HG02678 (cell line): Measurements from ENCODE around the gene IBA57.
A peak's percentile ranks its signal among the peaks of the same experiment; 100 is the strongest.

Source experiments
- ATAC-seq: cut with Tn5 transposase; IDR thresholded peaks from one replicate; pipeline ENCODE4 v1.9.1; 2021; ENCODE audit warnings: mild to moderate bottlenecking, moderate library complexity; ENCODE audit not compliant: unreplicated experiment

IBA57 gene

DNA sequence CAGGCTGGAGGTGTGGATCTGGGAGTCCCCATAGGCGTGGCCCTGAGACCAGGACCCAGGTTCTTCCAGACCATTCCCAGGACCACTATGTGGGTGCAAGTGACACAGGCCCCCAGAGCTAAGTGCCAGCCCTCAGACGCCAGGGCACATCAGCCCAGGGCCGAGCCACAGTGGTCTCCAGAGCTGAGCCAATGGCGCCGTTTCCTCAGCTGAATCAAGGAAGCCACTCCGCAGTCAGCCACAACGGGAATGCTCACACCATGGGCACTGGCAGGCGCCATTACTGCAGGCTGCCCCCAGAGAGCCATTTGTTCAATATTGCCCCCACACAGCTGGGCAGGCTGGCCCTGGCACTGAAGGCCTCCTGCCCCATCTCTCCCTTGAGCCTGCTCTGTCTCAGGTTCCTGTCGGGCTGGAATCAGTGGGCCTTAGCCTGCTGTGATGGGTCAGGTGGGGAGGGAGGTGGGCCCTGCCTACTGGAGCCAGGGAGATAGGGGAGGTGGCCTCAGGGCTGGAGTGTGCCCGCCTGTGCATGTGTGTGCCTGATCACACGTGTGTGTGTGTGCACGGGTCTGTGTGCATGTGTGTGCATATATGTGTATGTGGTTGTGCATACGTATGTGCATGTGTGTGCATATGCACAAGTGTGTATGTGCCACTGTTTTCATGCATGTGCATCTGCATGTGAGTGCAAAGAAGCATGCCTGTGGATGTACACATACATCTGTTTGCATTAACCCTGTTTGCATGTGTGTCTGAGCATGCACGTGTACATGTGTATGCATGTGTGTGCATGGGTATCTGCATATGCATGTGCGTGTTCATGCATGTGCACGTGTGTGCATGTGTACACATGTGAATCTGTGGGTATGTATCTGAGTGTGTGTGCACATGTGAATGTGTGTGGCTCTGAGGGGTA, 9.7 kb upstream of the IBA57 start:
- no peak for ATAC-seq

DNA sequence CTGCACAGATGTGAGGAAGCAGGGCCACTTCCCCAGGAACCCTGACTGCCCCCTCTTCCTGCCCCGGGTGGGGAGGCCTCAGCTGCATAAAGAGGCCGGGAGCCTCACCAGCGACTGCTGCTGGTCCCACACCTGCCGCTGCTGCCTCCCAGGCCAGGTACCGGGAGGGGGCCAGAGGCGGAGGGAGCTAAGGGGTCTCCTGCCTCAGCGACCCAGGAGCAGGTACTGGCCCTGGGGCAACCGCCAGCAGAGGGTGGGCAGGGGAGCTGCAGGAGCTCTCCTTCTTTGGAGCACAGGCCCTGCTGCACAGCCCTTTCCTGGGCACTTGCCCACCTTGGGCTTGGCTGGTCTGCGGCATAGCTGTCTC, 9.1 kb upstream of the IBA57 start:
- ATAC-seq = no peak

DNA sequence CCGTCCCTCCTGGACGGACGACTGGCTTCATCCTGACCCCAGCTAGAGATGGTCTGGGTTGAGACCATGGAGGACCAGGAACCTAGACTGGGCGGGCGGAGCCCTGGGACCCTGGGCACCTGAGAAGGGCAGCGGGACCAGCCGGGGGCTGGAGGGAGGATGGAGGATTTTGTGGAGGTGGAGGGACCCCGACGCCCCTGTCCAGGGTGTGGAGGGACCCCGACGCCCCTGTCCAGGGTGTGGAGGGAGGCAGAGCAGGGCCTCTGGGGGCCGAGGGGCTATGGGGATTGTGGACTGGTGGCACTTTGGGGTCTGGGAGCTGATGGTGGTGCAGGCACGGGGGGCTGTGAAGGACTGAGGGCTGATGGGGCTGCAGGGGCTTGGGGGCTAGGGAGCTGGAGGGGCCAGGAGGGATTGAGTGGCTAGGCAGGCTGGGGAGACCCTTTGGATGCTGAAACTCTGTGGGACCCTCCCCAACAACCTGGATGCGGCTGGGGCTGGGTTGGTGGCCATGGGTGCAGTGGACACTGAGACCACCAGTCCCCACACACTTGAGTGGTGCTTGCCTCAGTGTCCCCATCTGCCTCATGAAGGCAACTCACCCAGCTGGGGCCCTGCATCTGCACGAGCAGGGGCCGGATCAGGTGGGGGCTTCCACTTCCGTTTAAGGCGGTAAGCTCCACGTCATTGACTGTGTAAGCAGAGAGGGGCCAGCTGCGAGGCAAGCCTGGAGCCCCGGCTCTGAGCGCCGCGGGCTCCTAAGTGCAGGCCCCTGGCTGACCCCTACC, 8.5 kb upstream of the IBA57 start:
- no peak for ATAC-seq

DNA sequence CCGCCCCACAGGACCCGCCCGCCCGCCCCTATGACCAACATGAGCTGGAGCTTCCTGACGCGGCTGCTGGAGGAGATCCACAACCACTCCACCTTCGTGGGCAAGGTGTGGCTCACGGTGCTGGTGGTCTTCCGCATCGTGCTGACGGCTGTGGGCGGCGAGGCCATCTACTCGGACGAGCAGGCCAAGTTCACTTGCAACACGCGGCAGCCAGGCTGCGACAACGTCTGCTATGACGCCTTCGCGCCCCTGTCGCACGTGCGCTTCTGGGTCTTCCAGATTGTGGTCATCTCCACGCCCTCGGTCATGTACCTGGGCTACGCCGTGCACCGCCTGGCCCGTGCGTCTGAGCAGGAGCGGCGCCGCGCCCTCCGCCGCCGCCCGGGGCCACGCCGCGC, 7.9 kb upstream of the IBA57 start:
- ATAC-seq = no peak

DNA sequence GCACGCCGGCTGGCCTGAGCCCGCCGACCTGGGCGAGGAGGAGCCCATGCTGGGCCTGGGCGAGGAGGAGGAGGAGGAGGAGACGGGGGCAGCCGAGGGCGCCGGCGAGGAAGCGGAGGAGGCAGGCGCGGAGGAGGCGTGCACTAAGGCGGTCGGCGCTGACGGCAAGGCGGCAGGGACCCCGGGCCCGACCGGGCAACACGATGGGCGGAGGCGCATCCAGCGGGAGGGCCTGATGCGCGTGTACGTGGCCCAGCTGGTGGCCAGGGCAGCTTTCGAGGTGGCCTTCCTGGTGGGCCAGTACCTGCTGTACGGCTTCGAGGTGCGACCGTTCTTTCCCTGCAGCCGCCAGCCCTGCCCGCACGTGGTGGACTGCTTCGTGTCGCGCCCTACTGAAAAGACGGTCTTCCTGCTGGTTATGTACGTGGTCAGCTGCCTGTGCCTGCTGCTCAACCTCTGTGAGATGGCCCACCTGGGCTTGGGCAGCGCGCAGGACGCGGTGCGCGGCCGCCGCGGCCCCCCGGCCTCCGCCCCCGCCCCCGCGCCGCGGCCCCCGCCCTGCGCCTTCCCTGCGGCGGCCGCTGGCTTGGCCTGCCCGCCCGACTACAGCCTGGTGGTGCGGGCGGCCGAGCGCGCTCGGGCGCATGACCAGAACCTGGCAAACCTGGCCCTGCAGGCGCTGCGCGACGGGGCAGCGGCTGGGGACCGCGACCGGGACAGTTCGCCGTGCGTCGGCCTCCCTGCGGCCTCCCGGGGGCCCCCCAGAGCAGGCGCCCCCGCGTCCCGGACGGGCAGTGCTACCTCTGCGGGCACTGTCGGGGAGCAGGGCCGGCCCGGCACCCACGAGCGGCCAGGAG, 7.2 kb upstream of the IBA57 start:
- no peak for ATAC-seq

DNA sequence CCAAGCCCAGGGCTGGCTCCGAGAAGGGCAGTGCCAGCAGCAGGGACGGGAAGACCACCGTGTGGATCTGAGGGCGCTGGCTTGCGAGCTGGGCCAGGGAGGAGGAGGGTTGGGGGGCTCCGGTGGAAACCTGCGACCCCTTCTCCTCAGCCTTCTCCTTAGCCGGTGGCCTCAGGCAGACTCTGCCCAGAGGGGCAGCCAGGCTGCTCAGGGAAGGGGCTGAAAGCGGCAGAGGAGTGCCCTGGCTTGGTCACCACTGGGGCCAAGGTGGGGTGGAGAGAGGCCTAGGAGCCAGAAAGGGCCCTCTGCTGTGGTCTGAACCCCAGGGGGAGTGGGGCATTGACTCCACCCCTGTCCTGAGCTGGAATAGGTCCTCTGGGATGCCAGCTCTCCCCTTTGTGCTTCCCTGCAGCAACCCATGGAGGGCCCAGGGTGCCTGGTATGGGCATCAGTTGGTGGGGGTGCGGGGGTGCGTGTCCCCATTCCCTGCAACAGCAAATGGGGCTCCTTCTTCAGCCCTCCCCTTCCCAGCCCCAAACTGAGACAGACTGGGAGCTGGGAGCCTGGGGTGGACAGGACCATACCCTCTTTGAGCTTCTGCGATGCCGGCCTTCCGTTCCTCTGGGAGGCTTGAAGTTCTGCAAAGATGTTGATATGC, 6.5 kb upstream of the IBA57 start:
- no peak for ATAC-seq

DNA sequence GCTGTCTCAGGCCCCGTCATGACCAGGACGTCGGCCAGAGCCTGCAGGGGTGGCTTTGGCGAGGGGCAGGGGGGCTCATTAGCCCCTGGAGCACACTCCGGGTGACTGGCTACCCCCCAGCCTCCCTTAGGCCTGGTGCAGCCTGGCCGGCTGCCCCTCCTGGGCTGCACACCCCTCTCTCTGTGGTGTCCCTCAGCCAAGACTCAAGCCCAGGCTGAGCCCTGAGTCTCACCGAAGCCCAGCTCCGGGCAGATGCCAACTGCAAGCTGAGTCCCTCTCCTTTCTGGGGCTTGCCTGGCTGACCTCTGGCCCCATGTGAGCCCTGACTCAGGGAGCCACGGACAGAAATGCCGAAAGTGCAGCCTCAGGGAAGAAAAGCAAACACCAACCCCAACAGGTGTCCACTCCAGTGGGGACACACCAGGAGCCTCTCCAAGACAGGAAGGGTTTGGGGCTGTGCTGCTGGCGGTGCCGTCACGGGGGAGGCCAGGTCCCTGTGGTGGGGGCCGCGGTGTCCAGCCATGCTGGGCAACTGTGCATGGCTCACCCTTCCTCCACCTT, 5.3 kb upstream of the IBA57 start:
- no peak for ATAC-seq

DNA sequence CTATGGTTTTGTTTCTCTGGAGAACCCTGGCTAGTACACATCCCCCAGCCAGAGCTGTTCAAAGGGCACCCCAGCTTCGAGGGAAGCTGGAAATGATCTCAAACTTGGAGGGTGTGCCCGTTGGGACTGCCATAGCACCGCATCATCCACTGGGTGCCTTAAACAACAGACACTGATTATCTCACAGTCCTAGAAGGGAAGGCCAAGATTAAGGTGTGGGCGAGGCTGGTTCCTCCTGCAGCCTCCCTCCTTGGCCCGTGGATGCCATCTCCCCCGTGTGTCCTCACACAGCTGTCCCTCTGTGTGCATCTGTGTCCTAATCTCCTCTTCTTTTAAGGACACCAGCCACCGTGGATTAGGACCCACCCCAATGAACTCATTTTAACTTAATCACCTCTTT, 4.2 kb upstream of the IBA57 start:
- no peak for ATAC-seq

DNA sequence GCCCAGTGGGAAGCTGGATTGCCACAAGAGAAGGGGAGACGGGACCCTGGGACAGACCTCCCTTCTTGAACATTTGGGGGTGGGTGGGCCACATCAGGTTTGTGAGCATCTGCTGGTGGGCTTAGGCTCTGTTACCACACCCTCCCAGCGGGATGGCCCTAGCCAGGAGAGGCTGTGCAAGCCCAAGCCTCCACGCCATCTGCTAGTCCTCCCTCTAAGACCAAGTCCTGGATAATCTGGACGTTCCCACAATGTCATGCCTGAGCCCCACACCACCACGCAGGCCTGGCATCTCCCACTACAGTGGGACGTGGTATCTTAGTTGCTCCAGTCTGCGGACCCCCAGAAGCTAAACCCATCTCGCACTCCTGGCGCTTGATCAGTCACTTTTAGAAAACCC, 3.7 kb upstream of the IBA57 start:
- no peak for ATAC-seq

DNA sequence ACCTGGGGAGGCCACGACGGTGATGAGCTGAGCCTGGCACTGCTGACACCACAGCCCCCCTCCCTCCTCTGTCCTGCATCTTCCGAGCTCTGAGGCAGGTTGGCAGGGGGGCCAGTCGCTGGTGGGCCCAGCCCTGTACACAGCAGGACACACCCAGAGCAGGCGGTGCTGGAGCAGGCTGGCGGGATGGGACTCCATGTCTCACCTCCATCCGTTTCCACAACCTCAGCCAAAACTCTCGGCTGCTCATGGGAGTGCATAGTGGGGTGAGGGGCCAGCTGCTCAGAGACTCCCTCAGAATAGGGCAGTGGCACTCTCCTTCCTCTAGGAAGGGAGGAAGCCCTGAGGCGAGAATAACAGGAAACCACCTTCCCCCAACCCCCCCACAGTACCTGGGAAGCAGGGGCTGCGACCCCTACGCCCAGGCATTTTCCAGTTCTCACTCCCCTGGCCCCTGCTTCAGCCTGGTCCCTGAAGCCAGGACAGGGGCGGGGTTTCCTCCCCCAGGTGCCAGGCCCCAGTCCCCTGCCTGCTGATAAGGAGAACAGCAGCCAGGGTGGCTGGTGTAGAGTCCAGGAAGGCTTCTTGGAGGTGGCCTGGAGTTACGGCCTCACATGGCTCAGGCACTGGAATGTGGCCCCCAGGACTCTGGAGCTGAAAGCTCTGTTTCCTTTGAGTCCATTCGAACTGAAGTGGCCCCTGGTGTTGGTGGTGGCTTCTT, 3.2 kb upstream of the IBA57 start:
- ATAC-seq = no peak

DNA sequence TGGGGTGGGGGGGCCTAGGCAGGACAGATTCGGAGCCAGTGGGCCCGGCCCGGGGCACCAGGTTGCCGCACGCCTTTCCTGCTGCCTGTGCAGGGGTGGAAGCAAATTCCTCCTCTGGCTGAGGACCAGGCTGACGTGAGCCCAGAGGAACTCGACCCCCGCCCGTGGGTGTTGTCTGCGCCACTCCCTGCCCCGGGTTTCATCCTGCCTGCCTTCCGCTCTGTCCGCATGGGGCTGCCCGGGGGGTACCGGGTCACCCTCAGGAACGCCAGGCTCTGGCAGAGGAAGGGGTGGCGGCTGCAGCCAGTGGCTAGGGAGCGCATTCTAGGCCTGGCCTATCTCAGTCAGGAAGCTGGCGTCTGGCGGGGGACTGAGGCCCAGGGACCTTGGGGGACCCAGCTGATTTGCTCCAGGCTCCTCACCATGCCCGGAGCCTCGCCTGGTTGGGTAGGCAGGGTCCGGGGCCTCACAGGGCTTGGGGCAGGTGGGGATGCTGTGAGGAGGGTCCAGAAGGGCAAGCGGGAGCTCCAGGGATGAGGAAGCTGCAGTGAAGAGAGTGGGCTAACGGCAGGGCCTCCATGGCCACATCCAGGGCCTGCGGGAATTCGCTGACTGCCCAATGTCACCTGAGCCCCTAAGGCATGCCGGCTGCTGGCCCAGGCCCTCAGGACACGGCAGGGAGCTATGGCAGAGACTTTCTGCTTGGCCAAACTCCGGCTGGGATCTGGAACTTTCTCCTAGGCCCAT, 2.4 kb upstream of the IBA57 start:
- ATAC-seq = no peak

DNA sequence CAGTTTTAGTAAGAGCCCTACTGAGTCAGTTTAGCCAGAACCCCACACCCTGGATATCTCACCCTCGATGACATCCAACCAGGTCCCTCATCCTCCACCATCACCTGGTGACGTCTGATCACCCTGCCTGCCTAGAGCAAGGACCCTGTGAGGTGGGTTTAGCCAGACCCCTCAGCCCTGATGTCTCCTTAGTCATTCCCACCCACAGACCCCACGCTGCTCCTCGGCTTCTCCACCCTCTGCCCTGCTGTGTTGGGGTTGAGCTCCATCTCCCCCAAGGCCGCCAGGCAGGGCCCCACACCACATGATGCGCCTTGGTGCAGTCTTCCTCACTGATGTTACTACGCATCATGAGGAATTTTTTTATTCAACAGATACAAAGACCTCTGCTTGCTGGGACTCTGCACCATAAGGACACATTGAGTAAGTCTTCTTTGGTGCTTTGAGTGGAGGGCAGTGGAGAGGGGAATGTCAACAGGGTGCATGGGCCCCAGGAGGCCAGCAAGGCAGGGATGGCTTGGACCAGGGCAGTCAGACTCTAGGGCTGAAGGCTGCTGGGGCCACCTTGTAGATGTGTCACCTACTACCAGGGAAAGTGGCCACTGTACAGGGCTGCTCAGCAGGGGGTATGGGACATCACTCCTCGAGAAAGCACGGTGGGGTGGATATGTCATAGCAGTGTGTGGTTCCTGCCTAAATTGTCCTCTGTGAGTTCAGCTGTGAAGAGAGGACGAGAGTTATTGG, 1.7 kb upstream of the IBA57 start:
- no peak for ATAC-seq

DNA sequence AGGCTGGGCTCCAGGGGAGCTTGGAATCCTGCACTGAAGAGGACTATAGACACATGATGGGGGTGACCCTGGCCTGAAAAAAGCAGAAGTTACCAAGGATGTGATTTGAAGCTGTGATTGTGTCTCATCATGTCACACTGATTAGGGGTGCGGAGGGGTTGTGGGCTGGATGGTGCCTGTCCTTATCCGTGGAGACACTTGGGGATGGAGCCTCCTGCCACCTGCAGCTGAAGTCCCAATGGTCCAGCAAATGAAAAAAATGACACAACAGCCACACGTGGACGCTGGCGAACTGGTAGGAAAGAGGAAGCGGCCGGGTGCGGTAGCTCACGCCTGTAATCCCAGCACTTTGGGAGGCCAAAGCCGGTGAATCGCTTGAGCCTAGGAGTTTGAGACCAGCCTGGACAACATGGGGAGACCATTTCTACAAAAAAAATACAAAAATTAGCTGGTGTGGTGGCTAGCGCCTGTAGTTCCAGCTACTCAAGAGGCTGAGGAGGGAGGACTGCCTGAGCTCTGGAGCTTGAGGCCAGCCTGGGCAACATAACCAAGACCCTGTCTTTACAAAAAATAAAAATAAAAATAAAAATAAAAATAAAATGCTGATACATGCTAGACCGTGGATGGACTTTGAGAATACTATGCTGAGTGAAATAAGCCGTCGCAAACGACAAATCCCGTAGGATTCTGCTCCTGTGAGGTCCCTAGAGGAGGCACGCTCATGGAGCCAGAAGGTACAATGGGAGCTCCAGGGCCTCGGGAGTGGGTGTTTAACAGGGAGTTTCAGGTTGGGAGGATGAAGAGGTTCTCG, 838 bp upstream of the IBA57 start:
- no peak for ATAC-seq

DNA sequence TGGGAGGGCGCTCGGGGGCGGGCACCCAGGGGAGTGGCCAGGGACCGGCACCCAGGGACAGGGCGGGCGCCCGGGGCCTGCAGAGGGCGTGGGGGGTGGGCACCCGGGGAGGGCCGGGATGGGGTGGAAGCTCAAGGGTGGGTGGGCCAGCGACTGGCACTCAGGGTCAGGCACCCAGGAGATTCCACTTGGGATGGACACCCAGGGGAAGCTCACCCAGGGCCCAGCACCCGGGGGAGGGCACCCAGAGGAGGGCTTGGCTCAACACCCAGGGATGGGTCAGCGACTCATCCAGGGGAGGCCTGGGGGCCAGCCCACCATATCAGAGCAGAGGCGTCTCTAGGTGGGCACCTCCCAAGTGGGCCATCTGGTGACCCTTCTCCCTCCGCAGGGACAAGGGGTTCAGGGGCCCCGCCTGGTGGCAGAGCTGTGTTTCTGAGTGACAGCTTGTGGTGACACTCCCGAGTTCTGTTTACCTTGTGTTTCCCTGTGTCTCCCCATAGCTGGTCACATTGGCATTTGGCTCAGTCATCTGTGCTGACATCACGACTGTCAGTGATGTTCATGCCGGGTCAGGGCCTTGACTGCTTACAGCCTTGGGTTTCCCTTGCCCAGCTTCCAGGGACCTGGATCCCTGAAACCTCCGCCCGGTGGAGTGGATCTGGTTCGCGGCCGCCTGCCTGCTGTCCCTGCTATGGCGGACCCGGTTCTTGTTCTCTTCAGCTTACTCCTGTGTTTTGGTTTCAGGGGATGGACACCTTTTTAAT, 749 bp downstream of the IBA57 start:
- ATAC-seq = peak; percentile 13

DNA sequence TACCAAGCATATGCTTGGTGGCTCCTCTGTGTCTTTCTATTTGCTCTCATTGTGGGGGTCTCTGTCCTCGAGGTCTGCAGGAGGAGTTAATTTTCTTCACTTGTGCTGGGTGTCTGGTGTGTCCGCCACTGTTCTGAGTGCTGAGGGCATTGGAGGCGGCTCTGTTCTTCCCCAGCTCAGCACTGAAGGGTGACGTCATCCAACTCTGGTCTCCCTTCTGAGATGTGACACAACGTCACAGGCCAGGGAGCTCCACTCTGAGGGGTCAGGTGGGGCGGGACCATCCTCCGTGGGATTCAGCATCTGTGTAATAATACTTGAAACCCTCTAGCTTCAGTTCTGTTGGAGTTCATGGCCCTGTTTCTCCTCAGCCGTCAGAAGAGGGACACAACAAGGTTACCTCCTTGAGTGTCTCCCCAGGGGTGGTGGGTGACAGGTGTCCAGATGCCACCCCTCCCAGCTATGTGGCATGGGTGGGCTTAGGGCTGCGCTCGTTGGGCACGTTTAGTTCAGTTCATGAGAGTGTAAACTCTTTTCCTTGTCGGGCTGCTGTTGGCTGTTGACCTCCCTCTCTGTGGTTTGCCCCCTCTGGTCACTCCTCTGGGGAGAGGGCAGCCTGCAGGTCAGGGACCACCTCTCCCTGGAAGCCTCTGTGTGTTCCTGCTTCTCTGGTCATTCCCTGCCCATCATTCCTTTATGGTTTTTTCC, 3.1 kb downstream of the IBA57 start:
- no peak for ATAC-seq

DNA sequence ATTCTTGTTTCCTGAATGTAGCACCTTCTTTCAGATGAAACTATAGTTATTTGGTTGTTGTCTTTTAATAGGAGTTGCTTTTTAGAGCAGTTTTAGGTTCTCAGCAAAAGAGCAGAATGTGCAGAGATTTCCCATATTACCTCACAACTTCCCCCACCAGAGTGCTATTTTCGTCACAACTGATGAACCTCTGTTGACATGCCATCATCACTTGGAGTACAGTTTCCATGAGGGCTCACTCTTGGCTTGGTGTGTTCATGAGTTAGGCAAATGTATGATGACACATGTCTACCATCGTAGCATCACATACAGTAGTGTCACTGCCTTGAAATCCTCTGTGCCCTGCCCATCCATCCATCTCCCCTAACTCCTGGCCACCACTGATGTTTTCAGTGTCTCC, 3.7 kb downstream of the IBA57 start:
- no peak for ATAC-seq
